Measurements from ENCODE around the gene AP1S1.

- no peak for TF ChIP-seq CTCF (IDR thresholded peaks at IDR 0.05)
- no peak for TF ChIP-seq ZFX (IDR thresholded peaks at IDR 0.05; ENCODE audit: borderline replicate concordance)
Measured at GRCh38 chr7:101161692-101162471, 7.6 kb downstream of the AP1S1 start.

All from 22Rv1 (cell line).